Fibroblast of upper back skin (primary cell): ENCODE results near the gene RAPGEF4.

ENCODE experiments used
- DNase-seq: peaks from one replicate; pipeline ENCODE4 v3.0.0-alpha.2; 2013

The RAPGEF4 gene

GRCh38 chr2:172864182-172864581, 128.5 kb downstream of the RAPGEF4 start:
- DNase-seq = no peak

- no peak for DNase-seq
These were observed 129.8 kb downstream of the RAPGEF4 start for GRCh38 chr2:172865422-172865821.

GRCh38 chr2:172869861-172870260, 134.2 kb downstream of the RAPGEF4 start:
- no peak for DNase-seq

- no peak for DNase-seq
These were observed 134.8 kb downstream of the RAPGEF4 start for GRCh38 chr2:172870396-172870795.

- DNase-seq = no peak
These were observed 142.2 kb downstream of the RAPGEF4 start for GRCh38 chr2:172877826-172878225.

GRCh38 chr2:172878260-172878659, 142.6 kb downstream of the RAPGEF4 start:
- no peak for DNase-seq

GRCh38 chr2:172884336-172884735, 148.7 kb downstream of the RAPGEF4 start:
- DNase-seq = no peak

- DNase-seq = no peak
These were observed 150.4 kb downstream of the RAPGEF4 start for GRCh38 chr2:172885996-172886395.

- no peak for DNase-seq
These were observed 151.6 kb downstream of the RAPGEF4 start for GRCh38 chr2:172887280-172887679.

GRCh38 chr2:172888714-172889669, 153.3 kb downstream of the RAPGEF4 start:
- DNase-seq = no peak

- DNase-seq = no peak
These were observed 154.3 kb downstream of the RAPGEF4 start for GRCh38 chr2:172889768-172890430.

- no peak for DNase-seq
These were observed 157.5 kb downstream of the RAPGEF4 start for GRCh38 chr2:172893111-172893510.

GRCh38 chr2:172893671-172894070, 158.0 kb downstream of the RAPGEF4 start:
- DNase-seq = no peak

GRCh38 chr2:172894689-172895387, 159.2 kb downstream of the RAPGEF4 start:
- DNase-seq = no peak

GRCh38 chr2:172896661-172897081, 161.0 kb downstream of the RAPGEF4 start:
- no peak for DNase-seq

- no peak for DNase-seq
These were observed 165.2 kb downstream of the RAPGEF4 start for GRCh38 chr2:172900871-172901270.

GRCh38 chr2:172901913-172902312, 166.3 kb downstream of the RAPGEF4 start:
- DNase-seq = no peak

- no peak for DNase-seq
These were observed 168.6 kb downstream of the RAPGEF4 start for GRCh38 chr2:172904236-172904635.

- DNase-seq = no peak
These were observed 170.5 kb downstream of the RAPGEF4 start for GRCh38 chr2:172905937-172906811.

GRCh38 chr2:172908275-172908674, 172.6 kb downstream of the RAPGEF4 start:
- no peak for DNase-seq

- DNase-seq = no peak
These were observed 173.8 kb downstream of the RAPGEF4 start for GRCh38 chr2:172909454-172909853.

- no peak for DNase-seq
These were observed 176.6 kb downstream of the RAPGEF4 start for GRCh38 chr2:172912266-172912665.
